Stimulated activated CD8-positive, alpha-beta memory T cell treated with anti-CD3 and anti-CD28 coated beads, Interleukin-4, amount 100 ng/mL, for 4 hours (primary cell): Measurements from ENCODE around the gene CARMIL1.

Experiments used
- DNase-seq, 2 donors: peaks; one replicate each; pipeline ENCODE4 v3.0.0-alpha.2; 2020; ENCODE audit warnings: low read depth in 2 of 2, low spot score in 1 of 2

Gene CARMIL1

GRCh38 chr6:25404091-25404490 is 124.9 kb downstream of the CARMIL1 start:
- no peak for DNase-seq

DNA sequence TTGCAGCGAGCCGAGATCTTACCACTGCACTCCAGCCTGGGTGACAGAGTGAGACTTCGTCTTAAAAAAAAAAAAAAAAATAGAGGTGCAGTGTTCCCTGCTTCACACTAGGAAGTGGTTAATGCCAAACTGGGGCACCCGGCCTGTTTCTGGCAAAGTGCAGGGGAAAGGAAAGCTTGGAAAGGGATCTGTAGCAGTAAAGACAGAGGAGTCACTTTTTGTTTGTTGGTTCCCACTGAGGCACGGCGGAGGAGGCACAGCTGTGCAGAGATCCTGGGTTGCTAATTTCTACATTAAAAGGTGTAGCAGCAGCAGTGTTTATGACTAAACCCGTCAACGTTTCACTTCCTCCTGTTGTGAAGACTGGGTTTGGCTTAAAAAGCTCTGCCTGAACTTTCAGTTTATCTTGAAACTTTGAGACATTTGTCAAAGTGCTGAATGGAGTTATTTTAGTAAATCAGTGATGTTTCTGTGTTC is 125.6 kb downstream of the CARMIL1 start:
- DNase-seq: no peak

DNA sequence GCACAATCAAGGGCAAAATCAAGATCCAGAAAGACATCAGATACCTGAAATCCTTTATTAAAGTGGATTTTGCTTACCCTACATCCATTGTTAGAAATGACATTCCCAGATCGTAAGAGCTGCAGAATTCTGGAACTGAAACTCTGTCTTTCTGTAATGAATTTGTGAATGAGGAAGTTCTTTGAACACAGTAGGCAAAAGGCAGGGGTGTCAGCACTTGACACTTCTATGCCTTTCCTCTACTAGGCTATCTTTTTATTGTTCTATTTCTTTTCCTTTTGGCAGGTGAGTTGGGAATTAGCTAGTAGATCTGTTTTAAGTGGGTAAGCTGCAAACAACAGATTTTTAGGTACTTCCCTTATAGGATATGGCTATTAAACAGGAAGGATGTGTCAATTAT is 126.3 kb downstream of the CARMIL1 start:
- DNase-seq: no peak

- DNase-seq: no peak
Observed at GRCh38 chr6:25407431-25407830, 128.3 kb downstream of the CARMIL1 start.

- no peak for DNase-seq
Observed at GRCh38 chr6:25410102-25410501, 130.9 kb downstream of the CARMIL1 start.

DNA sequence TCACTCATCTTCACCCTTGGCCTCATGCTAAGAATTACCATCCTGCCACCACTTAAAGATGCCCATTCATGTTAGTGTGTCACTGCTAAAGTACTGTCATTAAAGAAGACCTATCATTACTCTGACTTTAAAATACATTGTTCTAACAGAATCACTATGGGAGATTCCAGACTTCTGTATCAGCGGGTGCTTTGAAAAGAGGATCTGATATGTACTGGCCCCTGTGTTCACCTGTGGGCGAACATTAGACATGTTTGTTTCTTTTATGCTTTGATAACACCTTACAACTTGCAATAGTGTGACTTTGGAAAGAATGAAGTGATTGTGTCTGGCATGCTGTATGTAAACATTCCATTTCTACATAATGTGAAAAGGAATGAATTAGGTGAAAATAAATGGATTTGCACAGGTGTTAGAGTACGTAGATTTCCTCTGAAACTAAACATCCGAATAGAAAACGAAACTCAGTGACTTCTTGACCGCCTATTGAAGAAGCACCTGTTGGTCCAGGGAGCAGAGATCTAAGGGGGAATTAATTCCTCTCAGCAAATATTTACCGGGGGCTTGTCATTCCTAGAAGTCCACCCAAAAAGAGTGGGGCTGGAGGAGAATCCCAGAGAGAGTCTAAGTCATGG is 132.3 kb downstream of the CARMIL1 start:
- no peak for DNase-seq

DNA sequence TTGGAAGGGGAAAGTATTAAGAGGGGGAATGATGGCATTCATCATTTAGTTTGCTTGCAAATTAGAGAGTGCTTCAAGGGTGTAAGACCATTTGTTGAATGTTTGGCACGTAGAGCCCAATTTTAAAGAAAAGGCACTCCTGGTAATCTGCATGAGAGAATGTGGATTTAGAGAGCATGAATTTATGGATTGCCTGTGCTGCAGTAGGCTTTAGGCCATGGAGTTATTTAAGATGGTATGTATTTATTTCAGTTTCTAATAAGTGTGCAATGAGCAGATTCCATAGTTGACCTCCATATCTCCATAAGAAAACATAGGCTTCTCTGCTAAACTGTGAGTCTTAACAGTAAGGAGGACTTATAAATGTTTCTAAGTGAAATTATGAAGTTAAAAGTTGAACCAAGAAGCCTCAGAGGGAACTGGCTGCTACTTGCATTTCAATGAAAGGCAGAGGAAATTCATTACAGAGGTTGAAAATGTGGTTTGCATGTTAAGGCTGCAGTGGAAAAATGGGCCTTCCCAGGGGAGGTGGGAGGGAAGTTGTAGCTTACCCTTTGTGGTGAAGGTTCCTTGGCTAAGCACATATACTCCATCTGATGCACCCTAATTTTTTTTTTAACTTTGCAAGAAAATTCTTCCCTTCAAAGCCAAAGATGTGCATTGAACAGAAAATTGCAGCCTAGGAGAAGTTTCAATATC is 134.2 kb downstream of the CARMIL1 start:
- DNase-seq: no peak

DNA sequence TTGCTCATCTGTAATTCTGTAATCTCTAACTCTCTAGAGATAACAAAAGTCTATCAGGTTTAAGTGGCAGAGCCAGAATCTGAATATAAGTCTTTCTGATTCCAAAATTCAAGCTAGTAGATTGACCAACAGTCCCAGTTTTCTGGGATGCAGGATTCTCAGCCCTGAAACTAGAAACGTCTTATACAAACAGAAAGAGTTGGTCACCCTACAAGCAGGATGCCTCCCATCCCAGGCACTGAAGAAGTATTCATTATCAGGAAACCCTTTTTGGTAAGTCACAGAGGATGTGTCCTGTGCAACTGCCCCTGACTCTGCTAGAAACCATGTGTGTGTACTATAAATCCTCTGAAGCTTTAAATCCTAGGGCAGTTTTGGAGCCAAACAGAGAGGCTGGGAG is 135.0 kb downstream of the CARMIL1 start:
- no peak for DNase-seq

DNA sequence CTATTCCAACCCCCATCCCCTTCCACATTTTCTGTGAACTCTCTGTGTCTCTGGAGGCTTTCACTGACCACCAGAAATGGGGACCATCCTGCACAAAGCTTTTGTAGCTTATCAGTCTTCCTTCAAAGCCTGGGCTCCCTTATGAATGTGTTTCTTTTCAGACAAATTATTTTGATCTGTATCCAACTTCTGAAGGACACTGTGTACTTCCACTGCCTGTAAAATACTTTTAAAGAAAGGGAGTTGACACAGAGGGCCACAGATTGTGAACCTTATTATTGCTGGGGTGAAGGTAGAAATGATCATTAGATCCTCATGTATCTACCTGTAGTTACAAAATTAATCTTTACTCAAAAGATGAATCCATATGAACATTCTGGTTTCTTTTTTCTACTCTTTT is 135.6 kb downstream of the CARMIL1 start:
- DNase-seq: no peak

DNA sequence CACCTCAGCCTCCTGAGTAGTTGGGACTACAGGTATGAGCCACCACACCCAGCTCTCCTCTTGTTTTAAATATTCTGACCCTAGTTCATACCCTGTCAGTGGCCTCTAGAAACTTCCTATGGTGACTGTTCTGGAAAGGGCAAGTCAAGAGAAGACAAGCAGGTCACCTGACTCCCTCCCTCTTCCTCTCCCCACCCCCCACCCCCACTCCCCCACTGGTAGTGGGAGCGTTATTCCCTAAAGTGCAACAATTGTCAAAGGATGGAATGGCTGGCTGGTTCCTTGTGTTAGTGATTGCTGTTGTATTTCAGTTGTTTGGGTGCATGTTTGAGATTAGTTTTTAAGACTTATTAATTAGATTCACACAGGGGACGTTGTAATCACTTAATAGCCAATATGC is 136.1 kb downstream of the CARMIL1 start:
- no peak for DNase-seq

DNA sequence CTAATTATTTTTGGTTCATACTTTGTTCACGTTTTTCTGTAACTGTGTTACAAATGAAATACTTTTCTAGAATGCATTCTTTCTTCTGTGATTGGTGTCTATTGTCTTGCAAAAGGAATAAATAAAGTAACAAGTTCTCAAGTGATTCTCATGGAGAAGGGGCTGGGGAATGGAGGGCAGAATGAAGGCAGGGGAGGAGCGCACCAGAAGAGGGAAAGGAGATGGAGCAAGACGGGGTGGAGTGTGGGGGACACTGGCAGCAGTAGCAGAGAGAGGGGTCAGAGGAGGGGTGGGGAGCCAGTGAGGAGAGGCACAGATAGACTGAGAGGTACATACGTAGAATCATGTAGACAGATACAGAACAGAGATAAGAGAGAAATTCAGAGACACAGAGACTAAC is 136.5 kb downstream of the CARMIL1 start:
- no peak for DNase-seq

GRCh38 chr6:25417046-25417605 is 138.0 kb downstream of the CARMIL1 start:
- DNase-seq: no peak

DNA sequence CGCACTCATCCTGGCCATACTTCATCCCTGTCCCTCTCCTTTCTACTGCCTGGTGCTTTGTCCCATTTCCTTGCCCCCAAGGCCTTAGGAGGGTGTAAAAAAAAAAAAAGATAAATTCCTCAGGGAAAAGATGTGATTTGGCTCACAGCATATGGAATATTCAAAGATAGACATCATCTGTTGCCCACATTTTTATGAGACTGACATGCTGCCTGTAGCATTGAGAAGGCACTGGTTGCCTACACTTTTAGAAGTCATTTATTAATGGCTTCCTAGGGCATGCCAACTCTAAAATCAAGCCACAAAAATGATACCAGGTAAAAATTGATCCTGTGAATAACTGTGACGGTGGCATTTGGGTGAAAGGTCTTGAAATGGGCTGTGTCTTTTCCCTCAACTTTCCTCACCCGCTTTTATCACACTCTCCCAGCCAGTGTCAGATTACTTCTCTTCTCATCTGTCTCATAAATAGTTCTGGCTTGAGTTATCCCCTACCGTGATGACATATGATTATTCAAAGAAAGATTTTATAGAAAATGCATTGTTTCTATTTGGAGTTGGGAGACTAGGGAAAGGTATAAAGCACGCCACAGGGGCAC is 139.4 kb downstream of the CARMIL1 start:
- DNase-seq: no peak

DNA sequence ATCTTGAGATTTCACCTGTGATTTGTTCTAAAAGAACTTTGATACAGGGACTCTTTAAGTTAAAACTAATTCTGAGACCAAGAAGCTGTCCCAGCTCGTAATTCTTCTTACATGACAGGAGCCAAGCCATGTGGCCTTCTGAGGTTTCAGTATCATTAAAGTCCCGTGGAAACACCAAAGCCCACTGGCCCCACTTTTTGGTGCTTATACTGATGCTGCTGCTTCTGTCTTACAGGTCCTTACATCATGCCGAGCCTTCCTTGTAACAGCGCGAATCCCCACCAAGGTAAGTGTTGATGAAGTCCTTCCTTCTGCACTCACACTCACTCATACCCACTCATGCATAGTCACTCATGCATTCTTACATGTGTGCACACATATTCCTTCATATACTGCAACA is 140.7 kb downstream of the CARMIL1 start:
- DNase-seq: no peak

- no peak for DNase-seq
Observed at GRCh38 chr6:25423358-25423757, 144.2 kb downstream of the CARMIL1 start.

DNA sequence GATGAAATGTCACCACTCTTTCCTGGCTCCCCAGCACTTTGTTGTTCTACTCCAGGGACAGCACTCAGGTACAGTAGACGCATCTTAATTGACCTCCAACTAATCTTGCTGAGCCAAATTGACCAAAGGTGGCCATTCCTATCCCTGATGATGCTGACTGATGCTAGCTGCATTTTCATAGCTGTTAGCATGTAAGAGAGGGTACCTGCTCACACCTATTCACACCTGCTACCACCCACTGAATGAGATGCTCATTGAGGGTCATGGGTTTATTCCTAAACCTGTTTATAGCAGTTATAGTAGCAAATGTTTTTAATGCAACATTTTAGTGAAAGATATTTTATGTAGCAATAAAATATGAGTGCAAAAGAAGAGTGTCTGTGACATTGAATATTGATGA is 145.1 kb downstream of the CARMIL1 start:
- no peak for DNase-seq

DNA sequence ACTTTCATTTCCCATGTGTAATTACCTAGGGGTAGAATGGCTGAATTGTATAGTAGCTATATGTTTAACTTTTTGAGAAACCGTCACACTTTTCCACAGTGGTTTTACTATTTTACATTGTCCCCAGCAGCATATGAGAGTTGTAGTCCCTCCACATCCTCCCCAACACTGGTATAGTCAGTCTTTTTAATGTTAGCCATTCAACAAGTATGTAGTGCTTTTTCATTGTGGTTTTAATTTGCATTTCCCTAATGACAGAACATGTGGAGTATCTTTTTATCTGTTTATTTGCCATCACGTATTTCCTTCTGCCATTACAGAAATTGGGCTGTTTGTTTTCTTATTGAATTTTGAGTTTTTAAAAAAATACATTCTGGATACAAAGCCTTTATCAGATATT is 148.4 kb downstream of the CARMIL1 start:
- no peak for DNase-seq

DNA sequence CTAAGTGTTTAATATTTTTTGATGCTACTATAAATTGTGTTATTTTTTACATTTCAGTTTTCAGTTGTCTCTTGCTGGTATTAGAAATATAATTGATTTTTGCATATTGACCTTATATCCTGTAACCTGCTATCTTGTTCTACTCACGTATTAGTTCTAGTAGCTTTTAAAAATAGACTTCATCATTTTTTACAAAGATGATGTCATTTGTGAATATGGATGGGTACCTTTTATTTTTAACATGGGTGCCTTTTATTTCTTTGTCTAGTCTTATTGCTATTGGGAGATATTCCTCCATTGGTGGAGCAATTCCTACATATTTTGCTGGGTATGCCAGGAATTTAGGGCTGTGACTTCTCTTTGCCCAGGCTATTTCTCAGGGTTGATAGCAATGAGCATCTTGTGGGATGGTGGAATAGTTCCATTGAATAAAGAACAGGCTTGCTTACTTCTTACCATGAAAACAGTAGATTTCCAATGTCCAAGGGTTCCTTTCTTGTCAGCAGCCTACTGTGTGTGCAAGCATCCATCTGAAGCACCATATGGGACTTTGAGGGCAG is 149.7 kb downstream of the CARMIL1 start:
- no peak for DNase-seq

- no peak for DNase-seq
Observed at GRCh38 chr6:25431306-25431974, 152.3 kb downstream of the CARMIL1 start.

GRCh38 chr6:25431975-25432307 is 152.8 kb downstream of the CARMIL1 start:
- no peak for DNase-seq

GRCh38 chr6:25434921-25435320 is 155.7 kb downstream of the CARMIL1 start:
- no peak for DNase-seq
